ENCODE data around the gene SIGLEC6. TPM values are rescaled to one million over a fixed set of nuclear protein-coding genes. Genes with fewer than 3 reads are reported as not detected.

SIGLEC6 gene
- total RNA-seq, 1 experiment from 2014 or later: 0.31 TPM

- H3K18ac ChIP-seq (ENCODE audit: insufficient read length, low read depth, low read length): no peak overlapping the region
- H3K36me3 Mint-ChIP-seq (ENCODE audit: insufficient read depth in 1 of 3, low read depth in 3 of 3): peaks cover 0 to 17% (median 0%) of the 10 kb centered on the region in 3 experiments; a peak in 3 of 7 replicates
- no peaks in the 10 kb centered on the region for H3K4me1 ChIP-seq (ENCODE audit: insufficient read depth, low read length)
- H2BK5ac ChIP-seq (ENCODE audit: insufficient read length, low read length): no peak overlapping the region
- no peak overlapping the region for H2AK5ac ChIP-seq (ENCODE audit: insufficient read length, low read length)
- no peak overlapping the region for H3K9ac ChIP-seq (ENCODE audit: extremely low read depth, insufficient read length, low read length)
- TF ChIP-seq CTCF (conservative IDR thresholded peaks at IDR 0.05): no peak
- no peaks in the 10 kb centered on the region for H3K79me1 ChIP-seq (ENCODE audit: insufficient read depth, low read depth, low read length, poor library complexity, severe bottlenecking)
- no peak overlapping the region for H2BK12ac ChIP-seq (ENCODE audit: insufficient read length, low read depth, low read length)
- H2BK20ac ChIP-seq (ENCODE audit: low read depth, low read length, poor library complexity, severe bottlenecking): no peak overlapping the region
- H2BK120ac ChIP-seq (ENCODE audit: low read depth, low read length, poor library complexity, severe bottlenecking): no peak overlapping the region
- no peak overlapping the region for H3T11ph ChIP-seq (ENCODE audit: low read length)
- no peak overlapping the region for H3K27ac ChIP-seq (ENCODE audit: insufficient read length, low read depth, low read length)
- no peak overlapping the region for H3K14ac ChIP-seq (ENCODE audit: insufficient read depth, low read length)
- peaks cover 45 to 90% of the 10 kb centered on the region in 2 experiments for H3K9me3 Mint-ChIP-seq
- no peak overlapping the region for H3K23ac ChIP-seq (ENCODE audit: insufficient read length, low read depth, low read length)
- no peak overlapping the region for H3K4me3 Mint-ChIP-seq
- H3K27me3 ChIP-seq (ENCODE audit: insufficient read depth, low read length): no peaks in the 10 kb centered on the region
- H3K4me2 ChIP-seq (ENCODE audit: insufficient read depth, insufficient read length, low read length): no peak overlapping the region
- no peak overlapping the region for H3K56ac ChIP-seq (ENCODE audit: insufficient read length, low read depth, low read length)
- no peak overlapping the region for H3K27ac Mint-ChIP-seq
- no peak overlapping the region for H2AFZ ChIP-seq (ENCODE audit: low read length)
- no peak overlapping the region for H2BK15ac ChIP-seq (ENCODE audit: low read depth, low read length)
- H4K20me1 ChIP-seq (ENCODE audit: control insufficient read depth, insufficient read depth, insufficient read length): no peaks in the 10 kb centered on the region
- H4K8ac ChIP-seq (replicated peaks; ENCODE audit: insufficient read length, low read depth, low read length): no peak overlapping the region
- no peaks in the 10 kb centered on the region for H3K79me2 ChIP-seq (ENCODE audit: insufficient read depth, low read length)
- H3K23me2 ChIP-seq (ENCODE audit: insufficient read length, low read depth, low read length, poor library complexity, severe bottlenecking): no peaks in the 10 kb centered on the region
- DNase-seq: no peak
- peaks cover 40% of the 10 kb centered on the region for H3K27me3 Mint-ChIP-seq (ENCODE audit: low read depth)
- no peak overlapping the region for H3K4ac ChIP-seq (ENCODE audit: low read depth, low read length)
- no peak overlapping the region for H4K5ac ChIP-seq (ENCODE audit: insufficient read length, low read depth, low read length)
- H3K4me1 Mint-ChIP-seq: no peaks in the 10 kb centered on the region
- no CpG with 5 or more reads among the region's 10 CpGs for WGBS (ENCODE audit: extremely low coverage, insufficient read length, low lambda C conversion rate)
- no peak overlapping the region for H4K91ac ChIP-seq (ENCODE audit: insufficient read length, low read depth, low read length)
- no peaks in the 10 kb centered on the region for H3K9me3 ChIP-seq (ENCODE audit: control insufficient read depth, low read depth, low read length)
Observed at GRCh38 chr19:51541458-51542357, 10.2 kb upstream of the SIGLEC6 start.

All from H9 (cell line).